H9 (cell line): Measurements from ENCODE around the gene MED15. TPM values are rescaled to one million over a fixed set of nuclear protein-coding genes. Genes with fewer than 3 reads are reported as not detected.
A peak's percentile ranks its signal among the peaks of the same experiment; 100 is the strongest.

ENCODE experiments used
- DNase-seq: peaks from one replicate; pipeline ENCODE4 v3.0.0-alpha.2; 2017
- H2AFZ ChIP-seq: one replicate; pipeline ENCODE4 v1.6.1; 2013; ENCODE audit warnings: mild to moderate bottlenecking, low read length, control low read depth, moderate library complexity
- H2AK5ac ChIP-seq: 2 replicates; pipeline ENCODE4 v1.6.1; 2013; ENCODE audit warnings: low read length, control low read depth, mixed read lengths; ENCODE audit not compliant: insufficient read length
- H2BK120ac ChIP-seq: one replicate; pipeline ENCODE4 v1.6.1; 2013; ENCODE audit warnings: low read depth, mild to moderate bottlenecking, low read length, control low read depth, inconsistent platforms; ENCODE audit not compliant: poor library complexity, severe bottlenecking
- H2BK12ac ChIP-seq: 2 replicates; pipeline ENCODE4 v1.6.1; 2013; ENCODE audit warnings: low read length, control low read depth, mixed read lengths, low read depth; ENCODE audit not compliant: insufficient read length
- H2BK15ac ChIP-seq: 2 replicates; pipeline ENCODE4 v1.6.1; 2013; ENCODE audit warnings: low read depth, low read length, control low read depth
- H2BK20ac ChIP-seq: one replicate; pipeline ENCODE4 v1.6.1; 2013; ENCODE audit warnings: low read depth, mild to moderate bottlenecking, low read length, control low read depth, inconsistent platforms; ENCODE audit not compliant: poor library complexity, severe bottlenecking
- H2BK5ac ChIP-seq: 2 replicates; pipeline ENCODE4 v1.6.1; 2013; ENCODE audit warnings: low read length, control low read depth, mixed read lengths; ENCODE audit not compliant: insufficient read length
- H3K14ac ChIP-seq: 2 replicates; pipeline ENCODE4 v1.6.1; 2013; ENCODE audit warnings: low read length, control low read depth; ENCODE audit not compliant: insufficient read depth
- H3K18ac ChIP-seq: 2 replicates; pipeline ENCODE4 v1.6.1; 2013; ENCODE audit warnings: low read depth, mild to moderate bottlenecking, mixed read lengths, low read length, control low read depth; ENCODE audit not compliant: insufficient read length
- H3K23ac ChIP-seq: 2 replicates; pipeline ENCODE4 v1.6.1; 2013; ENCODE audit warnings: low read length, control low read depth, mixed read lengths, low read depth; ENCODE audit not compliant: insufficient read length
- H3K23me2 ChIP-seq: 2 replicates; pipeline ENCODE4 v1.6.1; 2013; ENCODE audit warnings: low read depth, mild to moderate bottlenecking, mixed read lengths, low read length, control low read depth; ENCODE audit not compliant: insufficient read length, poor library complexity, severe bottlenecking
- H3K27ac ChIP-seq: 2 replicates; pipeline ENCODE4 v1.5.1; 2013; ENCODE audit warnings: low read length, control low read depth, mixed read lengths, low read depth; ENCODE audit not compliant: insufficient read length
- H3K27me3 ChIP-seq: 2 replicates; pipeline ENCODE4 v1.6.1; 2013; ENCODE audit warnings: low read length, control low read depth, inconsistent platforms; ENCODE audit not compliant: insufficient read depth
- H3K4ac ChIP-seq: 2 replicates; pipeline ENCODE4 v1.6.1; 2013; ENCODE audit warnings: low read depth, mild to moderate bottlenecking, control low read depth, inconsistent platforms, low read length, moderate library complexity
- H3K4me1 ChIP-seq: 2 replicates; pipeline ENCODE4 v1.6.1; 2013; ENCODE audit warnings: low read length, control low read depth, inconsistent platforms; ENCODE audit not compliant: insufficient read depth
- H3K4me2 ChIP-seq: 2 replicates; pipeline ENCODE4 v1.6.1; 2013; ENCODE audit warnings: low read length, control low read depth, mixed read lengths; ENCODE audit not compliant: insufficient read length, insufficient read depth
- H3K56ac ChIP-seq: 2 replicates; pipeline ENCODE4 v1.6.1; 2013; ENCODE audit warnings: low read depth, mild to moderate bottlenecking, mixed read lengths, low read length, control low read depth; ENCODE audit not compliant: insufficient read length
- H3K79me1 ChIP-seq: 2 replicates; pipeline ENCODE4 v1.6.1; 2013; ENCODE audit warnings: low read depth, mild to moderate bottlenecking, moderate library complexity, low read length, control low read depth, inconsistent platforms; ENCODE audit not compliant: insufficient read depth, poor library complexity, severe bottlenecking
- H3K79me2 ChIP-seq: 2 replicates; pipeline ENCODE4 v1.6.1; 2013; ENCODE audit warnings: low read length, control low read depth, inconsistent platforms; ENCODE audit not compliant: insufficient read depth
- H3K9ac ChIP-seq: 2 replicates; pipeline ENCODE4 v1.6.1; 2013; ENCODE audit warnings: low read length, control low read depth, mixed read lengths; ENCODE audit not compliant: insufficient read length; ENCODE audit errors: extremely low read depth
- H3K9me3 ChIP-seq: one replicate; pipeline ENCODE4 v1.6.1; 2013; ENCODE audit warnings: low read depth, low read length, inconsistent platforms; ENCODE audit not compliant: control insufficient read depth
- H3T11ph ChIP-seq: one replicate; pipeline ENCODE4 v1.6.1; 2013; ENCODE audit warnings: mild to moderate bottlenecking, low read length, control low read depth, inconsistent platforms
- H4K20me1 ChIP-seq: one replicate; pipeline ENCODE4 v1.6.1; 2013; ENCODE audit not compliant: control insufficient read depth, insufficient read length, insufficient read depth
- H4K5ac ChIP-seq: 2 replicates; pipeline ENCODE4 v1.6.1; 2013; ENCODE audit warnings: low read depth, mild to moderate bottlenecking, mixed read lengths, low read length, control low read depth; ENCODE audit not compliant: insufficient read length
- H4K8ac ChIP-seq: replicated peaks from 2 replicates; pipeline ENCODE4 v1.6.1; 2013; ENCODE audit warnings: low read length, control low read depth, mixed read lengths, low read depth; ENCODE audit not compliant: insufficient read length
- H4K91ac ChIP-seq: 2 replicates; pipeline ENCODE4 v1.6.1; 2013; ENCODE audit warnings: low read depth, mild to moderate bottlenecking, moderate library complexity, mixed read lengths, low read length, control low read depth; ENCODE audit not compliant: insufficient read length
- H3K27ac Mint-ChIP-seq, 3 experiments: 2 replicates in 2 of 3; 3 replicates in 1 of 3; pipeline ENCODE4 v1.8.0; 2020 to 2021; ENCODE audit warnings: mixed read lengths in 3 of 3, mild to moderate bottlenecking in 1 of 3, moderate library complexity in 1 of 3
- H3K27me3 Mint-ChIP-seq: 2 replicates; pipeline ENCODE4 v1.8.0; 2021; ENCODE audit warnings: low read depth, mild to moderate bottlenecking, moderate library complexity, mixed read lengths
- H3K36me3 Mint-ChIP-seq, 3 experiments: 2 replicates in 2 of 3; 3 replicates in 1 of 3; pipeline ENCODE4 v1.8.0; 2020 to 2021; ENCODE audit warnings: low read depth in 3 of 3, mixed read lengths in 3 of 3; ENCODE audit not compliant: insufficient read depth in 1 of 3
- H3K4me1 Mint-ChIP-seq, 2 experiments: 2 replicates each; pipeline ENCODE4 v1.8.0; 2020; ENCODE audit warnings: mixed read lengths in 2 of 2
- H3K4me3 Mint-ChIP-seq, 2 experiments: 2 replicates in 1 of 2; 3 replicates in 1 of 2; pipeline ENCODE4 v1.8.0; 2020 to 2021; ENCODE audit warnings: mild to moderate bottlenecking in 2 of 2, mixed read lengths in 2 of 2, moderate library complexity in 1 of 2
- H3K9me3 Mint-ChIP-seq, 2 experiments: 2 replicates in 1 of 2; 3 replicates in 1 of 2; pipeline ENCODE4 v1.8.0; 2020; ENCODE audit warnings: mild to moderate bottlenecking in 2 of 2, mixed read lengths in 2 of 2, moderate library complexity in 1 of 2
- WGBS: extraction: QIAGEN DNeasy Blood & Tissue Kit; methylation state at CpG from one replicate; pipeline ENCODE4 v1.1.7; 2013; ENCODE audit warnings: missing lambda C conversion rate, low lambda C conversion rate, mixed read lengths; ENCODE audit not compliant: insufficient read length; ENCODE audit errors: extremely low coverage; 5-methylcytosine and 5-hydroxymethylcytosine counted together
- total RNA-seq: library from RNA; stranded (reverse); gene quantifications from 2 replicates; pipeline ENCODE4 v1.2.1, GENCODE V29; 2021
- TF ChIP-seq, protein P1 (sequence below): fragments of 200-600 bp; sonication (generic); conservative IDR thresholded peaks from 3 replicates; pipeline ENCODE4 v1.8.0; 2021; ENCODE audit warnings: antibody characterized with exemption, mild to moderate bottlenecking

MED15 gene
- total RNA-seq, 1 experiment from 2014 or later: 47.4 TPM

DNA sequence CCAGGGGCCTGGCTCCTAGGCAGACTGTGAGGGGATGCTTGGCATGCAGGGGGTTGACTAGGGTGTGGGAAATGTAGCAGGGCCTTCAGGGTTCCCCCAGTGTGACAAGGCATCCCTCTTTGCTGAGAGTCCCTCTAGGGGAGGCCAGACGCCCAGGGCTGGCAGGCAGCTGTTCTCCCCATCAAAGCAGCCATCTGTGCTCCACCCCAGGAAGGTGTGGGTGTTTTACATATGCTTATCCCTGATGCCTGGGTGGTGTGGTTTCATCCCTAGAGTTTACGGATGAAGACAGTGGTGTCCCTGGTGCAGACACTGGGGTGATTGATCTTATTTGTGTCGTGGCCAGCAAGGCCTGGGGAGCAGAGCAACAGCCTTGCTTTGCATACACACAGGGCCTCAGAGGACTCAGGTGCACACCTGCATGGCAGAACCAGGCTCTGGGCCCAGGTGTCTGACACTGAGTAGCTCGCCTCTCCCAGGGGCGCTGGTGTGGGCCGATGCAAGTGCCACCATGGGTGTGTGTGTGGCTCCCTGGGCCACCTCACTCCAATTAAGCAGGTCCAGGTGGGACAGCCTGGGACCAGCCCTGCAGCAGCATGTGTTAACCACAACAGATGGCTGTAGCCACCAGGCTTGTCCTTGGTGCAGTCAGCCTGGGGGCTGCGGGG is 74.2 kb downstream of the MED15 start:
- Mint-ChIP-seq H3K4me3 (no peak overlapping the region), H3K4me1 (peaks cover 6 to 19% of the 10 kb centered on the region in 2 experiments), H3K36me3 (peaks cover 3 to 45% (median 29%) of the 10 kb centered on the region in 3 experiments; a peak in 6 of 7 replicates), H3K9me3 (no peaks in the 10 kb centered on the region), H3K27ac (peak overlapping the region; percentile 18 to 74 (median 49); a peak in 3 of 7 replicates), H3K27me3 (no peaks in the 10 kb centered on the region)
- Histone ChIP-seq H2AK5ac (no peak overlapping the region), H2BK15ac (no peak overlapping the region), H2BK12ac (no peak overlapping the region), H3K14ac (no peak overlapping the region; the same call in 1 of the 2 replicates), H3T11ph (no peak overlapping the region), H3K18ac (no peak overlapping the region), H3K9me3 (no peaks in the 10 kb centered on the region), H3K79me1 (no peaks in the 10 kb centered on the region), H3K56ac (no peak overlapping the region), H4K5ac (no peak overlapping the region), H3K9ac (no peak overlapping the region), H4K91ac (no peak overlapping the region), H3K23ac (no peak overlapping the region), H3K79me2 (no peaks in the 10 kb centered on the region), H3K27me3 (no peaks in the 10 kb centered on the region), H3K23me2 (no peaks in the 10 kb centered on the region), H2BK5ac (no peak overlapping the region), H2AFZ (no peak overlapping the region), H3K27ac (no peak overlapping the region), H3K4me1 (no peaks in the 10 kb centered on the region), H2BK120ac (no peak overlapping the region), H2BK20ac (no peak overlapping the region), H4K8ac (no peak overlapping the region), H4K20me1 (peaks cover 2% of the 10 kb centered on the region), H3K4me2 (no peak overlapping the region), H3K4ac (no peak overlapping the region)
- TF ChIP-seq, protein P1, sequence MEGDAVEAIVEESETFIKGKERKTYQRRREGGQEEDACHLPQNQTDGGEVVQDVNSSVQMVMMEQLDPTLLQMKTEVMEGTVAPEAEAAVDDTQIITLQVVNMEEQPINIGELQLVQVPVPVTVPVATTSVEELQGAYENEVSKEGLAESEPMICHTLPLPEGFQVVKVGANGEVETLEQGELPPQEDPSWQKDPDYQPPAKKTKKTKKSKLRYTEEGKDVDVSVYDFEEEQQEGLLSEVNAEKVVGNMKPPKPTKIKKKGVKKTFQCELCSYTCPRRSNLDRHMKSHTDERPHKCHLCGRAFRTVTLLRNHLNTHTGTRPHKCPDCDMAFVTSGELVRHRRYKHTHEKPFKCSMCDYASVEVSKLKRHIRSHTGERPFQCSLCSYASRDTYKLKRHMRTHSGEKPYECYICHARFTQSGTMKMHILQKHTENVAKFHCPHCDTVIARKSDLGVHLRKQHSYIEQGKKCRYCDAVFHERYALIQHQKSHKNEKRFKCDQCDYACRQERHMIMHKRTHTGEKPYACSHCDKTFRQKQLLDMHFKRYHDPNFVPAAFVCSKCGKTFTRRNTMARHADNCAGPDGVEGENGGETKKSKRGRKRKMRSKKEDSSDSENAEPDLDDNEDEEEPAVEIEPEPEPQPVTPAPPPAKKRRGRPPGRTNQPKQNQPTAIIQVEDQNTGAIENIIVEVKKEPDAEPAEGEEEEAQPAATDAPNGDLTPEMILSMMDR: no peak
- WGBS: no CpG with 5 or more reads among the region's 7 CpGs
- peak; percentile 21 for DNase-seq
